GM10248 (cell line): ENCODE measurements around the gene PITX2.

ENCODE experiments used
- CTCF ChIA-PET: fragments of 300-600 bp; sonication (Branson Sonifier 250); formaldehyde crosslinking; extraction: SDS; loops from one replicate; lab custom pipeline; 2021; ENCODE audit warnings: antibody characterized with exemption; lab: Yijun Ruan, JAX
- POLR2A ChIA-PET: fragments of 350-650 bp; sonication (Branson Sonifier 250); formaldehyde crosslinking; extraction: SDS; loops from one replicate; lab custom pipeline; 2020; ENCODE audit warnings: antibody characterized with exemption; lab: Yijun Ruan, JAX
- DNase-seq: peaks from one replicate; pipeline ENCODE4 v3.0.0; 2012; ENCODE audit errors: extremely low spot score
- CTCF ChIP-seq: IDR thresholded peaks from 2 replicates; pipeline ENCODE4 v1.5.1; 2012; ENCODE audit warnings: mild to moderate bottlenecking, low read depth; ENCODE audit errors: extremely low read depth, missing control alignments, control extremely low read depth

Gene PITX2

GRCh38 chr4:110615353-110616237 is 7.3 kb downstream of the PITX2 start:
- DNase-seq: no peak
- no peak for TF ChIP-seq CTCF
- CTCF ChIA-PET: interaction anchor here (0.9 kb wide), 1 partner anchor 9 kb away, joined by 3 read pairs; no protein-coding TSS in a partner anchor
- POLR2A ChIA-PET: no interaction called here

DNA sequence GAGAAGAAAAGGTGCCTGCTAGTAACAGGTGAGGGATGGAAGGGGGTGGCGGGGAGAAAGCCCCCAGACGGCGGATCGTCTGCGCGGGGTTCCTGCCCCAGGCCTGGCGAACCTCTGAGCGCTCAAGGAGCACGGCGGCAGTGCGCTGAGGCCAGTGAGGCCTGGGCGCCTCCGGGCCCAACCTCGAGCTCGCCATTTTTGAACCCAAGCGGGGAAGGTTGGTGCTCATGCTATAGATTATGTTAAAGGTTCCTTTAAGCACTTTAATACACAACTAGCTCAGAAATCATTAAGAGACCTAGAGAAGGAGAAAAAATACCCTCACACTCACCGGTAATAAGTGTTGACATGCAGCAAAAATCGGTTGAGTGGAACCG is 7.9 kb downstream of the PITX2 start:
- CTCF ChIA-PET: interaction anchor here (0.9 kb wide), 1 partner anchor 9 kb away, joined by 3 read pairs; no protein-coding TSS in a partner anchor
- no peak for TF ChIP-seq CTCF
- no peak for DNase-seq
- POLR2A ChIA-PET: no interaction called here

GRCh38 chr4:110614173-110614963 is 8.5 kb downstream of the PITX2 start:
- TF ChIP-seq CTCF: no peak
- DNase-seq: no peak
- ChIA-PET CTCF (no interaction called here), POLR2A (no interaction called here)

- ChIA-PET CTCF (no interaction called here), POLR2A (no interaction called here)
- TF ChIP-seq CTCF: no peak
- DNase-seq: no peak
These were observed 9.1 kb downstream of the PITX2 start for GRCh38 chr4:110613745-110614144.

DNA sequence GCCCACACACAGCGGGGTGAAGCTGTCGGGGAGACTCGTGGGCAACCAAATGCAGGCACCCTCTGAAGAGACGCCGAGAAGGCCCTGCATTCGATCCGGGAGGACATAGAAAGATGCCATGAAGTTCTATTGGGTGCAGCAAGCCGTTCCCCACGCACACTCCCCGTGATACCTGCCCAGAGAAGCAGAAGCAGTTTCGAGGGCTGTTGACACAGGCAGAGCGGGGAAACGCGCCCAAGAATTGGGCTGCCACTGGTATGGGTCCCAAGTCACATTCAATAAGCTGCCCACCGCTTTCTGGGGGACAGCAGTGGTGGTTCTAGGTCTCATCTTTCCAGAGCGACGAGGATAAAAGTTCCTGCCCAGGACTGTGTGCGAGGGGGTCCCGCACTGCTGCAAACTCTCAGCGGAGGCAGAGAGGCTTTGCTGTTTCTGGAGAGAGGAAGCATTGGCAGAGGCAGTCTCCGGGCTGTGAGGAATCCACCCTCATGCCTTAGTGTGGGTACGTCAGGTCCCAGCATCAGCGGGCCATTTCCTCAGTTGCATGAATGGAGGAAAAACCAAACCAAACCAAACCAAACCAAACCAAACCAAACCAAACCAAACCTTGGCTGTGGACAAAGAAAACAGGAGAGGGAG is 10.1 kb downstream of the PITX2 start:
- ChIA-PET CTCF (no interaction called here), POLR2A (no interaction called here)
- no peak for DNase-seq
- TF ChIP-seq CTCF: no peak

- no peak for TF ChIP-seq CTCF
- no peak for DNase-seq
- ChIA-PET CTCF (no interaction called here), POLR2A (no interaction called here)
These were observed 10.9 kb downstream of the PITX2 start for GRCh38 chr4:110611968-110612447.
